KOPT-K1 (cell line): Measurements from ENCODE around the gene LTBP1.

Source experiments
- H3K27ac ChIP-seq: fragments of 200-600 bp; sonication (generic); 2 replicates; pipeline ENCODE4 v1.5.1; 2016; ENCODE audit warnings: antibody characterized with exemption, mild to moderate bottlenecking, low read depth, low read length; ENCODE audit not compliant: poor library complexity, severe bottlenecking
- H3K36me3 ChIP-seq: fragments of 200-600 bp; sonication (generic); 2 replicates; pipeline ENCODE4 v1.5.1; 2017; ENCODE audit warnings: antibody characterized with exemption, mild to moderate bottlenecking, low read length, moderate library complexity; ENCODE audit not compliant: insufficient read depth
- H3K9me3 ChIP-seq: fragments of 200-600 bp; sonication (generic); 2 replicates; pipeline ENCODE4 v1.5.1; 2017; ENCODE audit warnings: antibody characterized with exemption, low read length, mild to moderate bottlenecking; ENCODE audit not compliant: insufficient read depth, poor library complexity, severe bottlenecking

The LTBP1 gene

GRCh38 chr2:32945286-32945685 lies 1.5 kb upstream of the LTBP1 start:
- no peak overlapping the region for H3K27ac ChIP-seq
- no peaks in the 10 kb centered on the region for H3K36me3 ChIP-seq
- no peaks in the 10 kb centered on the region for H3K9me3 ChIP-seq

GRCh38 chr2:32947076-32947483 lies 327 bp downstream of the LTBP1 start:
- H3K9me3 ChIP-seq = no peaks in the 10 kb centered on the region
- no peaks in the 10 kb centered on the region for H3K36me3 ChIP-seq
- H3K27ac ChIP-seq = no peak overlapping the region

- Histone ChIP-seq H3K27ac (no peak overlapping the region), H3K36me3 (no peaks in the 10 kb centered on the region), H3K9me3 (no peaks in the 10 kb centered on the region)
Measured at GRCh38 chr2:32947484-32948143, 861 bp downstream of the LTBP1 start.

GRCh38 chr2:32948266-32948665 lies 1.5 kb downstream of the LTBP1 start:
- Histone ChIP-seq H3K36me3 (no peaks in the 10 kb centered on the region), H3K27ac (no peak overlapping the region), H3K9me3 (no peaks in the 10 kb centered on the region)

GRCh38 chr2:32949260-32949659 lies 2.5 kb downstream of the LTBP1 start:
- Histone ChIP-seq H3K36me3 (no peaks in the 10 kb centered on the region), H3K9me3 (no peaks in the 10 kb centered on the region), H3K27ac (no peak overlapping the region)

GRCh38 chr2:32951672-32952071 lies 4.9 kb downstream of the LTBP1 start:
- Histone ChIP-seq H3K9me3 (no peaks in the 10 kb centered on the region), H3K36me3 (no peaks in the 10 kb centered on the region), H3K27ac (no peak overlapping the region)

GRCh38 chr2:32952761-32953476 lies 6.2 kb downstream of the LTBP1 start:
- no peaks in the 10 kb centered on the region for H3K36me3 ChIP-seq
- no peaks in the 10 kb centered on the region for H3K9me3 ChIP-seq

GRCh38 chr2:32954206-32954605 lies 7.5 kb downstream of the LTBP1 start:
- Histone ChIP-seq H3K9me3 (no peaks in the 10 kb centered on the region), H3K27ac (no peak overlapping the region), H3K36me3 (no peaks in the 10 kb centered on the region)

More at GRCh38 chr2:32952761-32953476, 6.2 kb downstream of the LTBP1 start:
- H3K27ac ChIP-seq = no peak overlapping the region

- Histone ChIP-seq H3K27ac (no peak overlapping the region), H3K36me3 (no peaks in the 10 kb centered on the region), H3K9me3 (no peaks in the 10 kb centered on the region)
Measured at GRCh38 chr2:32958821-32959220, 12.1 kb downstream of the LTBP1 start.

- H3K27ac ChIP-seq = no peak overlapping the region
- no peaks in the 10 kb centered on the region for H3K36me3 ChIP-seq
- no peaks in the 10 kb centered on the region for H3K9me3 ChIP-seq
Measured at GRCh38 chr2:32960238-32960637, 13.5 kb downstream of the LTBP1 start.

- Histone ChIP-seq H3K27ac (no peak overlapping the region), H3K9me3 (no peaks in the 10 kb centered on the region), H3K36me3 (no peaks in the 10 kb centered on the region)
Measured at GRCh38 chr2:32960647-32961403, 14.1 kb downstream of the LTBP1 start.

- H3K36me3 ChIP-seq = no peaks in the 10 kb centered on the region
- H3K9me3 ChIP-seq = no peaks in the 10 kb centered on the region
- H3K27ac ChIP-seq = no peak overlapping the region
Measured at GRCh38 chr2:32962690-32963089, 15.9 kb downstream of the LTBP1 start.

- no peaks in the 10 kb centered on the region for H3K36me3 ChIP-seq
- no peaks in the 10 kb centered on the region for H3K9me3 ChIP-seq
- no peak overlapping the region for H3K27ac ChIP-seq
Measured at GRCh38 chr2:32963941-32964340, 17.2 kb downstream of the LTBP1 start.

- Histone ChIP-seq H3K9me3 (no peaks in the 10 kb centered on the region), H3K36me3 (no peaks in the 10 kb centered on the region), H3K27ac (no peak overlapping the region)
Measured at GRCh38 chr2:32965523-32966171, 18.9 kb downstream of the LTBP1 start.
